Retinal pigment epithelial cell (primary cell): ENCODE data around the gene LRRC49.
"Not testable (repeated sequence)": the region's sequence is repeated elsewhere in the genome, so short reads cannot be mapped to it uniquely, and the experiment has no call there.

Experiments used
- DNase-seq: peaks from one replicate; pipeline ENCODE4 v3.0.0-alpha.2; 2010; ENCODE audit warnings: low read depth
- H3K4me3 ChIP-seq: 2 replicates; pipeline ENCODE4 v1.5.1; 2011; ENCODE audit warnings: mild to moderate bottlenecking, low read length, control low read depth, moderate library complexity
- CTCF ChIP-seq: conservative IDR thresholded peaks from 2 replicates; pipeline ENCODE4 v1.5.1; 2011; ENCODE audit warnings: low read depth, low read length, control low read depth, inconsistent platforms

The LRRC49 gene

GRCh38 chr15:70859998-70860397 lies 32.6 kb upstream of the LRRC49 start:
- DNase-seq: no peak
- no peak for TF ChIP-seq CTCF
- H3K4me3 ChIP-seq: no peak overlapping the region

- H3K4me3 ChIP-seq: no peak overlapping the region
- no peak for TF ChIP-seq CTCF
- DNase-seq: peak; percentile 84
These were observed 29.0 kb upstream of the LRRC49 start for GRCh38 chr15:70863450-70864218.

- no peak for TF ChIP-seq CTCF
- no peak for DNase-seq
- H3K4me3 ChIP-seq: no peak overlapping the region
These were observed 25.5 kb upstream of the LRRC49 start for GRCh38 chr15:70866982-70867641.

GRCh38 chr15:70867911-70868467 lies 24.6 kb upstream of the LRRC49 start:
- no peak overlapping the region for H3K4me3 ChIP-seq
- no peak for TF ChIP-seq CTCF
- no peak for DNase-seq

GRCh38 chr15:70869346-70869745 lies 23.3 kb upstream of the LRRC49 start:
- no peak for TF ChIP-seq CTCF
- no peak for DNase-seq

GRCh38 chr15:70870051-70870450 lies 22.6 kb upstream of the LRRC49 start:
- no peak for TF ChIP-seq CTCF

More at GRCh38 chr15:70869346-70869745, 23.3 kb upstream of the LRRC49 start:
- no peak overlapping the region for H3K4me3 ChIP-seq

GRCh38 chr15:70871490-70871889 lies 21.1 kb upstream of the LRRC49 start:
- not testable (repeated sequence) for DNase-seq, H3K4me3 ChIP-seq

More at GRCh38 chr15:70870051-70870450, 22.6 kb upstream of the LRRC49 start:
- H3K4me3 ChIP-seq: no peak overlapping the region
- DNase-seq: no peak
